ENCODE data around the gene ZNF580.

The ZNF580 gene

DNA sequence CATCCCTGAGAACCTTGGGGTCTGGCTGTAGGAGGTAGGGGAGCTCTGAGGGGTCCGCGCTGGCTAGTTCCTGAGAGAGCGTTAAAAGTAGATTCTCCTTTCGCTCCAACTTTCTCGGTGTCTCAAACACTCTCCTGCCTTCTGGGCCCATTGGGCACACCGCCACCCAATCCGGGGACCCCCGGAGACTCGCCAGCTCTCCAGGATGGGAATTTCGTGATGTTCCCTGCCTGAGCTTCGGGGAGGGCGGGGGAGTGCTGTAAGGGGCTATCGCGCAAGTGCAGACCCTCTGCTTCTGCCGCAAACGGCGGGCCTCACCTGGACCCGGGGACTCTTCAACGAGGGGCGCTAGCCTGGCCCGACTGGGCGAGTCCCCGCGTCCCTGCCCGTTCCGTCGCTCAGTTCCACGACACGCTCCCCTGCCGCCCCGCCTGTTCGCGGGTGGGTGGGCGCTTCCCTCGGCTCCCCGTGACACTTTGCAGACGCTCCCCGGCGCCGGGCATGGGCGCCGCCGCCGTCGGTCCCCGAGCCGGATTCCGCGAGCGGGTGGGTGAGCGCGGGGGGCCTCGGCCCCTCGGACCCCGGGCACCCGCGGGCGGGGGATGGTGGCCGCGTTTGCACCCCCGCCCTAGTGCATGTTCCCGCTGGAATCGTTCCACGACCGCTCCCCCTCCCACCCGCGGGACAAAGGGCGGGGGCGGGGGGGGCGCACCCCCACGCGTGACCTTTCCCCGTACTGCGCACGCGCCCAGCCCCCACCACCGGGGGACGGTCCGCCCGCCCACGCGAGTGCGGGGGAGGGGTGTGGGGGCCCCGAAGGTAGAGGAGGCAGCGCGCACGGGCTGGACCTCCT, 7.2 kb downstream of the ZNF580 start, which contains the start of gene CCDC106:
Gene CCDC106, plus strand, starts transcription at position 481 of the 853 bp plus-strand sequence. CDS start 835 bp downstream, outside the sequence.
- DNase-seq (ENCODE audit: low spot score): no peak

GRCh38 chr19:55648585-55649267, 7.9 kb downstream of the ZNF580 start:
- no peak for DNase-seq (ENCODE audit: low spot score)

DNA sequence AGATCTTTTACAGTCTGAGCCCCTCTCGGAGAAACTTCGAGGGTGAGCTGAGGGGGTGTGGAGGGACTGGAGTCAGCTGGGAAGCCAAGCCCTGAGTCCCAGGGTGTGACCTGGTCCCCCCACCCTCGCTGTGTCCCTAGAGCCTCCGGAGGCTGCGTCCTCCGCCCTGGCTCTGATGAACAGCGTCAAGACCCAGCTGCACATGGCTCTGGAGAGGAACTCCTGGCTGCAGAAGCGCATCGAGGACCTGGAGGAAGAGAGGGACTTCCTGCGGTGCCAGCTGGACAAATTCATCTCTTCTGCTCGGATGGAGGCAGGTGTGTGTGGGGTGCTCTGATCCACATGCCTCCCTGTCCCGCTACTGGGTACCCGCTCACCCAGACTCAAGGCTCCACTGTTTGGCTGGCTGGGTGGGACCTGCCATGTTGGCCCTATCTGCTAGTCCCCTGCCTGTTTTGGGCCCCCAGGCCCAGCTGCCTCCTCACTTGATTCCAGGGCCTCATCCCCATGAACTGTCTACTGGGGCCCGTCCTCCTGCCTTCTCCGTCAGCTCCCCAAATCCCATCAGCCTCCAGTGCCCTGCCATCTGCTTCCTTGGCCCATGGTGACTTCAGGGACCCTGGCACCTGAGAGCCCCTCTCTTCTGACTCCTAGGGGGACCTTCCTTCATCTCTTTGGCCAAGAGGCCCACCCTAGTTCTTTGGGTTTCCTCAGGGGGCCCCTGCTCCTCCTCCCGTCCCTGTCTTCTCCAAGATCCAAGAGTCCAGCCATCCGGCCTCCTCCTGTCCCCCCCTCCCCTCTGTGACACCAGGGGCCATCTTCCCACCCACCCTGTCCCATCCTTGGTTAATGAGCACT, 8.7 kb downstream of the ZNF580 start:
- DNase-seq (ENCODE audit: low spot score): no peak

- no peak for DNase-seq (ENCODE audit: low spot score)
Measured at GRCh38 chr19:55650126-55650557, 9.3 kb downstream of the ZNF580 start.

- no peak for DNase-seq (ENCODE audit: low spot score)
Measured at GRCh38 chr19:55650602-55651230, 9.9 kb downstream of the ZNF580 start.

DNA sequence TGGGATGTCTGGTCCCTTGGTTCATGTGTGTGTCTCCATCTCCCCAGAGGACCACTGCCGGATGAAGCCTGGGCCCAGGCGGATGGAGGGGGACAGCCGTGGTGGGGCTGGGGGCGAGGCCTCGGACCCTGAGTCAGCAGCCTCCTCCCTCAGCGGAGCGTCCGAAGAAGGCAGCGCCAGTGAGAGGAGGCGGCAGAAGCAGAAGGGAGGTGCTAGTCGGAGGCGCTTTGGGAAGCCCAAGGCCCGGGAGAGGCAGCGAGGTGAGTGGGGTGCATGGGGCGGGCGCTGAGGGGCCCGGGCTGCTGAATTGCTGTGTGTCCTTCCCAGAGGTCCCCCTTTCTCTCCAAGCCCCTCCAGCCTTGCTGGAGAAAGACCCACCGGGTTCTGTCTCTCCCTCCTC, 10.4 kb downstream of the ZNF580 start:
- no peak for DNase-seq (ENCODE audit: low spot score)

- no peak for DNase-seq (ENCODE audit: low spot score)
Measured at GRCh38 chr19:55652311-55653128, 11.7 kb downstream of the ZNF580 start.

DNA sequence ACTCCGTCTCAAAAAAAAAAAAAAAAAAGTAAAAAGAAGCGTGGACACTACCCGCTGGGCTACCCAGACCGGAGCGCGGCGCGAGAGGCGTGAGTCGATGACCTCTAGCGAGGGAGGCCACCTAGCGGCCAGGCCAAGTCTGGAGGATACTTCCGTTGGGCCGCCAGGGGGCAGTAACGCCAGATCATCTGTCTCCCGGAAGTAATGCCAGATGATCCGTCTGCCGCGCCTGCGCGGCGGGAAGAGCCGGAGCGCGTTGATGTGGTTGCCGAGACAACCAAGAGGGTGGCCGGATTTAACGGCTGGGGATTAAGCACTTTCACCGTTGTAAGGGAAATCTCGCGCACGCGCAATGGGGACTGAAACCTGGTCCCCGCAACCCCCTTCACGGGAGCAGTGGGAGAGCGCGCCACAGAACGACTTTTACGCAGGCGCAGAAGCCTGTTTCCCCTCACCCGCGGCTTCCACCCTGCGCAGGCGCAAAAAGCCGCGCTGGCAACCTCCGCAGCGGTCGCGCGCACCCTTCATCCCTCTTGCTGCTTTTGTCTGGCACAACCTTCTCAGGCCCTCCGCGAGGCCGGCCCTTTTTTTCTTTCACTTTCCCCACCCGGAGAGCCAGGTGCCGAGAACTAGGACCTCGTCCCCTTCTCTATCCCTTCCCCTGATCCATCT, 13.0 kb downstream of the ZNF580 start:
- peak; percentile 100 for DNase-seq (ENCODE audit: low spot score)

- peak; percentile 98 for DNase-seq (ENCODE audit: low spot score)
Measured at GRCh38 chr19:55654323-55654867, 13.6 kb downstream of the ZNF580 start.

GRCh38 chr19:55654868-55655647, 14.3 kb downstream of the ZNF580 start, which contains the start of gene U2AF2:
U2AF2 (plus strand) TSS chr19:55655035; CDS start chr19:55655105, 70 bp downstream.
- DNase-seq (ENCODE audit: low spot score): peak; percentile 81

- DNase-seq (ENCODE audit: low spot score): no peak
Measured at GRCh38 chr19:55655648-55656040, 14.8 kb downstream of the ZNF580 start.

GRCh38 chr19:55656552-55656951, 15.8 kb downstream of the ZNF580 start:
- DNase-seq (ENCODE audit: low spot score): no peak

GRCh38 chr19:55656988-55657747, 16.4 kb downstream of the ZNF580 start:
- DNase-seq (ENCODE audit: low spot score): no peak

- DNase-seq (ENCODE audit: low spot score): no peak
Measured at GRCh38 chr19:55658846-55659459, 18.2 kb downstream of the ZNF580 start.

DNA sequence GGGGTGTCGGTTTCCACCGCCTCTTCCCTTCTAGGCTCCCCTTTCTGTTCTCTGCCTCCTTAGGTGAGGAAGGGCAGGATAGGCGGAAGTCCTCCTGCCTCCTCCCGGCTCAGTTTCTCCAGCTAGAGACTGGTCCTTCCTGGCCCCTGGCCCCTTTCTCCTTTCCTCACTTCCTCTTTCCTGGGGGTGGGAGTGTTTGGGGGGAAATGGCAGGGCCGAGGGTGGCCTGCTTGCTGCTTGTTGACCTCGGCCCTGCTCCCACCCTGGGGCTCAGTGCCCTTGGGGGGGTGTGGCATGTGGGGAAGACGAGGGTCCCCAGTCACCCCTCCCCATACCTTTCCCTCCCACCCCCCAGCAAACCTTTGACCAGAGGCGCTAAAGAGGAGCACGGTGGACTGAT, 19.0 kb downstream of the ZNF580 start:
- DNase-seq (ENCODE audit: low spot score): no peak

DNA sequence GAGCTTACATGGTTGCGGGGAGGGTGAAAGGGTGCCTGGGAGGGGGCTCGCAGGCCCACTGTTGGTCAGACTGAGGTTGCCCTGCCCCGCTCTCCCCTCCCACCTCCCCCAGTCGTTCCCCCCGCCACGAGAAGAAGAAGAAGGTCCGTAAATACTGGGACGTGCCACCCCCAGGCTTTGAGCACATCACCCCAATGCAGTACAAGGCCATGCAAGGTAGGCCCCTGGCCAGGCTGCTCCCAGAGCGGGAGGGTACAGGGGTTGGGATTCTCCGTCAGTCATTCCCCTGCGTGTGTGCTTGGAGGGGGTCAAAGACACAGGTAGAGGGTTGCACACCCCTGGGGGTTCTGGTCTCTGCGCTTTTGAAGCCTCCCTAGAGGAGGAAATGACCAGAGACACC, 19.6 kb downstream of the ZNF580 start:
- DNase-seq (ENCODE audit: low spot score): no peak

- no peak for DNase-seq (ENCODE audit: low spot score)
Measured at GRCh38 chr19:55660991-55661390, 20.2 kb downstream of the ZNF580 start.

DNA sequence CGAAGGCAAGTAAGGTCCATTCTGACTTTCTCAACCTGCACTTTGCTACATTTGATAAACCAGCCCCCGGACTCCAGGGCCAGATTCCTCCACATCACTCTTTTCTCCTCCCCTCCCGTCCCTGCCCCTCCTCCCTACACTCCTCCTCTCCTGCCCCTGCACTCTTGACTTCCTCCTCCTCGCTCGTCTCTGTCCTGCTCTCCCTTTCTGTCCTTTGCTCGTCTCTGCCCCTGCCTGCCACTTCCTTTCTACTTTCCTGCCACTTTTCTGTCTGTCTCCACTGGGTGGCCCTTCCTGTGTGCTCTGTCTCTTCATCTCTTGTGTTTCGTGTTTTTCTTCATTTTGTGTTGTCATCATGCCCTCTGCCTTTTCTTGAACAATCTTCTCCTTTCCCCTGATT, 21.0 kb downstream of the ZNF580 start:
- no peak for DNase-seq (ENCODE audit: low spot score)

Data from hematopoietic multipotent progenitor cell treated with erythropoietin and hydrocortisone succinate and interleukin-3 and kit ligand, for 17 days (in vitro differentiated cells).